NCI-H146 (cell line): ENCODE results near the gene TNFRSF18.

Source experiments
- DNase-seq: peaks from one replicate; lab custom pipeline; 2025; lab: John Stamatoyannopoulos, UW

TNFRSF18 gene

GRCh38 chr1:1228596-1229321 lies 22.4 kb upstream of the TNFRSF18 start:
- no peak for DNase-seq

GRCh38 chr1:1228187-1228586 lies 21.8 kb upstream of the TNFRSF18 start:
- DNase-seq = no peak

GRCh38 chr1:1227386-1227785 lies 21.0 kb upstream of the TNFRSF18 start:
- no peak for DNase-seq

GRCh38 chr1:1226566-1227362 lies 20.4 kb upstream of the TNFRSF18 start:
- DNase-seq = no peak

- no peak for DNase-seq
Measured at GRCh38 chr1:1225913-1226312, 19.5 kb upstream of the TNFRSF18 start.

- no peak for DNase-seq
Measured at GRCh38 chr1:1225238-1225845, 18.9 kb upstream of the TNFRSF18 start.

GRCh38 chr1:1223891-1224290 lies 17.5 kb upstream of the TNFRSF18 start:
- DNase-seq = no peak

GRCh38 chr1:1223321-1223720 lies 16.9 kb upstream of the TNFRSF18 start:
- no peak for DNase-seq

- no peak for DNase-seq
Measured at GRCh38 chr1:1222575-1223225, 16.3 kb upstream of the TNFRSF18 start.

- DNase-seq = no peak
Measured at GRCh38 chr1:1221887-1222574, 15.6 kb upstream of the TNFRSF18 start.

- no peak for DNase-seq
Measured at GRCh38 chr1:1220197-1220596, 13.8 kb upstream of the TNFRSF18 start.

GRCh38 chr1:1219341-1219740 lies 12.9 kb upstream of the TNFRSF18 start:
- DNase-seq = no peak

- DNase-seq = no peak
Measured at GRCh38 chr1:1218524-1219200, 12.3 kb upstream of the TNFRSF18 start.

GRCh38 chr1:1217621-1218523 lies 11.5 kb upstream of the TNFRSF18 start:
- no peak for DNase-seq

GRCh38 chr1:1216770-1217620 lies 10.6 kb upstream of the TNFRSF18 start:
- no peak for DNase-seq

- DNase-seq = no peak
Measured at GRCh38 chr1:1215881-1216605, 9.7 kb upstream of the TNFRSF18 start.

GRCh38 chr1:1215080-1215676 lies 8.8 kb upstream of the TNFRSF18 start:
- no peak for DNase-seq
